NCI-H774 (cell line): ENCODE measurements around the gene WNT3A.

Experiments
- DNase-seq: peaks from one replicate; lab custom pipeline; 2025; lab: John Stamatoyannopoulos, UW

WNT3A gene

GRCh38 chr1:228048659-228049298 is 42.0 kb downstream of the WNT3A start:
- no peak for DNase-seq

- no peak for DNase-seq
Observed at GRCh38 chr1:228050571-228051231, 43.9 kb downstream of the WNT3A start.

- no peak for DNase-seq
Observed at GRCh38 chr1:228058172-228058948, 51.6 kb downstream of the WNT3A start.

GRCh38 chr1:228058949-228059633 is 52.3 kb downstream of the WNT3A start:
- no peak for DNase-seq

- peak; percentile 82 for DNase-seq
Observed at GRCh38 chr1:228059634-228060457, 53.0 kb downstream of the WNT3A start.

- no peak for DNase-seq
Observed at GRCh38 chr1:228060458-228061190, 53.8 kb downstream of the WNT3A start.

- no peak for DNase-seq
Observed at GRCh38 chr1:228061411-228062084, 54.8 kb downstream of the WNT3A start.

- no peak for DNase-seq
Observed at GRCh38 chr1:228062085-228062791, 55.4 kb downstream of the WNT3A start.

- no peak for DNase-seq
Observed at GRCh38 chr1:228062812-228063211, 56.0 kb downstream of the WNT3A start.

GRCh38 chr1:228063251-228064191 is 56.7 kb downstream of the WNT3A start:
- no peak for DNase-seq

GRCh38 chr1:228064296-228064695 is 57.5 kb downstream of the WNT3A start:
- no peak for DNase-seq

GRCh38 chr1:228064741-228065542 is 58.1 kb downstream of the WNT3A start:
- no peak for DNase-seq

- DNase-seq, result no peak
Observed at GRCh38 chr1:228065543-228066347, 58.9 kb downstream of the WNT3A start.

GRCh38 chr1:228066416-228066815 is 59.6 kb downstream of the WNT3A start:
- DNase-seq, result no peak

GRCh38 chr1:228066891-228067654 is 60.3 kb downstream of the WNT3A start:
- no peak for DNase-seq

- DNase-seq, result no peak
Observed at GRCh38 chr1:228068359-228068758, 61.6 kb downstream of the WNT3A start.
